Left lung (tissue), 10 donors: ENCODE results near the gene KDM2B. TPM values are rescaled to one million over a fixed set of nuclear protein-coding genes. Genes with fewer than 3 reads are reported as not detected.

Experiments used
- ATAC-seq: fragments of 200-7000 bp; cut with Tn5 transposase; one replicate; pipeline ENCODE4 v1.9.1; 2020; ENCODE audit warnings: moderate library complexity
- DNase-seq, 4 donors: peaks; one replicate each; pipeline ENCODE4 v3.0.0-alpha.2; 2013 to 2020
- H3K27ac ChIP-seq, 2 donors: fragments of 200-600 bp; sonication (generic) in 1 of 2; one replicate each; pipeline versions ENCODE4 v1.5.0 to v1.8.0; 2020 to 2021
- H3K27me3 ChIP-seq, 2 donors: fragments of 200-600 bp; sonication (generic) in 1 of 2; one replicate each; pipeline versions ENCODE4 v1.5.0 to v1.8.0; 2020 to 2021
- H3K36me3 ChIP-seq, 2 donors: fragments of 200-600 bp; sonication (generic) in 1 of 2; one replicate each; pipeline versions ENCODE4 v1.5.0 to v1.8.0; 2020 to 2021
- H3K4me1 ChIP-seq, 2 donors: fragments of 200-600 bp; one replicate each; pipeline ENCODE4 v1.8.0; 2021
- H3K4me3 ChIP-seq, 2 donors: fragments of 200-600 bp; sonication (generic) in 1 of 2; one replicate each; pipeline versions ENCODE4 v1.5.0 to v1.8.0; 2020 to 2021; ENCODE audit warnings: mild to moderate bottlenecking in 1 of 2
- H3K9me3 ChIP-seq, 2 donors: fragments of 200-600 bp; sonication (generic) in 1 of 2; one replicate each; pipeline versions ENCODE4 v1.5.0 to v1.8.0; 2020 to 2021
- CTCF ChIP-seq, 2 donors: fragments of 200-600 bp; sonication (generic) in 1 of 2; IDR thresholded peaks; one replicate each; pipeline versions ENCODE4 v1.5.0 to v1.8.0; 2021; ENCODE audit warnings: antibody characterized with exemption in 2 of 2
- intact Hi-C, 2 donors: fragments of 100-400 bp; cut with DNase I; formaldehyde crosslinking; loops; one replicate each; pipeline versions ENCODE4 v1.11.2 to v1.14.2; 2022
- polyA plus RNA-seq, 6 donors: library from polyadenylated mRNA; unstranded; fragments of 120-200 nt; gene quantifications; one replicate each; pipeline ENCODE4 v1.2.1, GENCODE V29; 2013; ENCODE audit not compliant: insufficient read length in 6 of 6
- total RNA-seq, 2 donors: library from RNA; stranded (reverse); fragmentation: NEBNext Ultra II Directional; extraction: Animal tissue kit (Norgen Biotek cat#: 25700); gene quantifications; one replicate each; pipeline ENCODE4 v1.2.1, GENCODE V29; 2021
- donor health status: DM: no; HTN: yes; CAD: no.
- donor health status: DM: no; HTN: no; CAD: no.

KDM2B gene
- total and polyA plus RNA-seq, 8 donors, result 22.9 to 44.7 (median 38.0) TPM

GRCh38 chr12:121529184-121529583 is 51.6 kb downstream of the KDM2B start:
- H3K4me3 ChIP-seq, result no peak overlapping the region
- intact Hi-C loops, result no loop called here
- no peaks in the 10 kb centered on the region for H3K27me3 ChIP-seq
- no peak for TF ChIP-seq CTCF (IDR thresholded peaks at IDR 0.05)
- no peaks in the 10 kb centered on the region for H3K9me3 ChIP-seq
- ATAC-seq (no peak), DNase-seq (no peak)
- no peaks in the 10 kb centered on the region for H3K36me3 ChIP-seq
- H3K4me1 ChIP-seq, result peaks cover 21 to 37% of the 10 kb centered on the region in 2 donors
- peak overlapping the region in 1 of 2 donors; percentile 66 for H3K27ac ChIP-seq

DNA sequence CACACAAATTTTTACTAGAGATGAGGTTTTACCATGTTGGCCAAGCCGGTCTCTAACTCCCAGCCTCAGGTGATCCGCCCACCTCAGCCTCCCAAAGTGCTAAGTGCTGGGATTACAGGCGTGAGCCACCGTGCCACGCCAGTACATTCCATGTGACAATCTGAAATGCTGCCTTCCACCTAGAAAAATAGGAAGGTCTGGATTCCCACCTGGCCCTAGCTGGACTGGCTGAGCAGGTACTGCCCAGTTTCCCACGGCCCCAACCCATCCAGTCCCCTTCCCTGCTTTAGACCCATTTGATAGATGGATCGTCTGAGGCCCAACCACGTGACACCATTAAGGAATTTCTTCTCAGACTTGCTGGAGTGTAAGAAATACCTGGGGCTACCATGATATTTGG is 55.4 kb downstream of the KDM2B start:
- H3K4me1 ChIP-seq, result peaks cover 2 to 14% of the 10 kb centered on the region in 2 donors
- no peak overlapping the region for H3K27ac ChIP-seq
- no peak for DNase-seq
- no peak for ATAC-seq
- H3K27me3 ChIP-seq, result no peaks in the 10 kb centered on the region
- intact Hi-C loops, result no loop called here
- no peak overlapping the region for H3K4me3 ChIP-seq
- no peaks in the 10 kb centered on the region for H3K9me3 ChIP-seq
- no peaks in the 10 kb centered on the region for H3K36me3 ChIP-seq
- TF ChIP-seq CTCF (IDR thresholded peaks at IDR 0.05), result no peak

DNA sequence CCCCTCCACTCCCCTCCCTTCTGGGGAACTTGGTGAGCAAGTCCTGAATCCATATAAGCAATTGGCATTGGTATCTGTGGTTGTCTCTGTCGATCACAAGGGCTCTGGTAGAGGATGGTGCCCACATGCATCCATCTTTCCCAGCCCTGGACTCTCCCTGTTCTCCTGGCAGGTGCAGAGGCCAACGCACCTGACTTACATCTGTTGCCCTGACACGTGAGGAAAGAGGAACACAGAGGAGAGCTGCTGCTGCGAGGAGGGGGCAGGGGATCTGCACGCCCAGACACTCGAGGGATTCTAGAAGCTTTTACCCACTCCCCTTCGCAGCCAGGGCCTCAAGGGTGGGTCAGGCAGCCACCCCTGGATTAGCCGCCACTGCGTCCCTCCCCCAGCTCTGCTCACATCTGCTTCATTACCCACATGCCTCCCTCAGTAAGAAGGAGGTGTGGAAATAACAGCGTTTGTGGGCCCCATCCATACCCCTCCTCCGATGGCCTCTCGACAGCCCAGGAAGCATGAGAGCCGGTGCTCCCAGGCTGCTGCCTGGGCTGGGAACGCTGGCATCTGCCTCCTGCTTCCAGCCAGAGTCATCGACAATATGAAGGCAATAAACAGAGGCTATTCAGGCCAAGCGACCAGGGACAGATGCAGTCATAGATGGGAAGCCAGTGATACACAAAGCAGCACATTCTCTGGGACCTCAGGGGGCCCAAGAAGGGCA is 56.5 kb downstream of the KDM2B start:
- DNase-seq (no peak), ATAC-seq (no peak)
- H3K9me3 ChIP-seq, result no peaks in the 10 kb centered on the region
- no peak overlapping the region for H3K27ac ChIP-seq
- peaks cover 0 to 10% of the 10 kb centered on the region in 2 donors for H3K4me1 ChIP-seq
- no peak for TF ChIP-seq CTCF (IDR thresholded peaks at IDR 0.05)
- no peaks in the 10 kb centered on the region for H3K36me3 ChIP-seq
- H3K4me3 ChIP-seq, result no peak overlapping the region
- intact Hi-C loops, result no loop called here
- H3K27me3 ChIP-seq, result no peaks in the 10 kb centered on the region

DNA sequence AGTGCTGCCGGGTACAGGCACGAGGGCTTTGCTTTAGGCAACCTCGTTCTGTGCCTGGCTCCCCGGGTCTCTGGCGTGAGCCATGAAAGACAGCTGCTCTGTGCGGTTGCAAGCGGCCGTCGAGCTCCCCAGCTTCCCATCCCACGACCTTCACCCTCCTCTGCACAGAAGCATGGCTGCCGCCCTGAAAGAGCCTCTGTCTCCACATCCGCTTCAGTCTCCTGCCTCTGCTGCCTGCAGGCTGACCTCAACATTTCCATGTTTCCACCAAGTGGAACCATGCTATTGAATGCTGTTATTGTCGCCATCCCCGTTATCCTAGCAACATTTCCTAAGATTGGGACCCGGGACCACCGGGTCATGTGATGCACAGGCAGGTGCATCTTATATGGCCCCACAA is 57.1 kb downstream of the KDM2B start:
- no peak for TF ChIP-seq CTCF (IDR thresholded peaks at IDR 0.05)
- ATAC-seq (no peak), DNase-seq (no peak)
- Histone ChIP-seq H3K4me3 (no peak overlapping the region), H3K27me3 (no peaks in the 10 kb centered on the region), H3K4me1 (peaks cover 0 to 10% of the 10 kb centered on the region in 2 donors), H3K9me3 (no peaks in the 10 kb centered on the region), H3K36me3 (no peaks in the 10 kb centered on the region), H3K27ac (no peak overlapping the region)
- intact Hi-C loops, result no loop called here

GRCh38 chr12:121522971-121523370 is 57.9 kb downstream of the KDM2B start:
- H3K36me3 ChIP-seq, result no peaks in the 10 kb centered on the region
- no peaks in the 10 kb centered on the region for H3K27me3 ChIP-seq
- no peak for TF ChIP-seq CTCF (IDR thresholded peaks at IDR 0.05)
- no peaks in the 10 kb centered on the region for H3K9me3 ChIP-seq
- H3K4me1 ChIP-seq, result peaks cover 0 to 10% of the 10 kb centered on the region in 2 donors
- H3K27ac ChIP-seq, result no peak overlapping the region
- no peak for DNase-seq
- ATAC-seq, result no peak
- no peak overlapping the region for H3K4me3 ChIP-seq
- intact Hi-C loops, result no loop called here
